MM.1S (cell line): ENCODE data around the gene RABGEF1.
"Not testable (repeated sequence)": the region's sequence is repeated elsewhere in the genome, so short reads cannot be mapped to it uniquely, and the experiment has no call there.

ENCODE experiments used
- DNase-seq: peaks from one replicate; pipeline ENCODE4 v3.0.0-alpha.2; 2015
- H2AFZ ChIP-seq: fragments of 300-600 bp; sonication (generic); 2 replicates; pipeline ENCODE4 v1.6.0; 2016; ENCODE audit warnings: antibody characterized with exemption, low read length
- H3F3A ChIP-seq: fragments of 300-600 bp; sonication (generic); 2 replicates; pipeline ENCODE4 v1.6.1; 2016; ENCODE audit warnings: mild to moderate bottlenecking, antibody characterized with exemption, low read length, moderate library complexity, mixed read lengths; ENCODE audit not compliant: insufficient read depth
- H3K27ac ChIP-seq: fragments of 300-600 bp; sonication (generic); 2 replicates; pipeline ENCODE4 v1.5.1; 2016; ENCODE audit warnings: mild to moderate bottlenecking, low read length
- H3K27me3 ChIP-seq: fragments of 300-600 bp; sonication (generic); replicated peaks from 2 replicates; pipeline ENCODE4 v1.6.0; 2016; ENCODE audit warnings: low read length; ENCODE audit not compliant: insufficient read depth
- H3K36me3 ChIP-seq: fragments of 300-600 bp; sonication (generic); replicated peaks from 2 replicates; pipeline ENCODE4 v1.6.1; 2016; ENCODE audit warnings: mild to moderate bottlenecking, low read length, mixed read lengths; ENCODE audit not compliant: insufficient read depth
- H3K4me1 ChIP-seq: fragments of 300-600 bp; sonication (generic); 2 replicates; pipeline ENCODE4 v1.6.1; 2016; ENCODE audit warnings: low read length, mixed read lengths
- H3K4me2 ChIP-seq: fragments of 300-600 bp; sonication (generic); 2 replicates; pipeline ENCODE4 v1.6.0; 2016; ENCODE audit warnings: low read depth, low read length
- H3K4me3 ChIP-seq: fragments of 300-600 bp; sonication (generic); 2 replicates; pipeline ENCODE4 v1.5.1; 2016; ENCODE audit warnings: low read length, mixed read lengths
- H3K79me2 ChIP-seq: fragments of 300-600 bp; sonication (generic); 2 replicates; pipeline ENCODE4 v1.6.1; 2016; ENCODE audit warnings: mixed run types, low read length, mixed read lengths
- H3K9ac ChIP-seq: fragments of 300-600 bp; sonication (generic); 2 replicates; pipeline ENCODE4 v1.6.1; 2016; ENCODE audit warnings: low read length, mixed read lengths
- H3K9me2 ChIP-seq: fragments of 300-600 bp; sonication (generic); replicated peaks from 2 replicates; pipeline ENCODE4 v1.6.1; 2016; ENCODE audit warnings: mild to moderate bottlenecking, low read length, mixed read lengths; ENCODE audit not compliant: insufficient read depth
- H3K9me3 ChIP-seq: fragments of 300-600 bp; sonication (generic); replicated peaks from 2 replicates; pipeline ENCODE4 v1.6.1; 2016; ENCODE audit warnings: mild to moderate bottlenecking, low read length, mixed read lengths; ENCODE audit not compliant: insufficient read depth
- H4K20me1 ChIP-seq: fragments of 300-600 bp; sonication (generic); 2 replicates; pipeline ENCODE4 v1.6.1; 2016; ENCODE audit warnings: mild to moderate bottlenecking, low read length, moderate library complexity, mixed read lengths; ENCODE audit not compliant: insufficient read depth
- CTCF ChIP-seq: fragments of 300-600 bp; sonication (generic); IDR thresholded peaks from 2 replicates; pipeline ENCODE4 v1.5.1; 2016; ENCODE audit warnings: antibody characterized with exemption, low read length, mixed read lengths
- EZH2 ChIP-seq: fragments of 300-600 bp; sonication (generic); optimal IDR thresholded peaks from 2 replicates; pipeline ENCODE3; 2017; ENCODE audit warnings: low read depth, mild to moderate bottlenecking, antibody characterized with exemption, low read length, mixed read lengths
- EZH2phosphoT487 ChIP-seq: fragments of 300-600 bp; sonication (generic); IDR thresholded peaks from 2 replicates; pipeline ENCODE4 v1.6.1; 2018; ENCODE audit warnings: antibody characterized with exemption, low read length

The RABGEF1 gene

GRCh38 chr7:66713687-66714086 lies 26.8 kb upstream of the RABGEF1 start:
- H2AFZ ChIP-seq, result no peak overlapping the region
- H3F3A ChIP-seq, result no peaks in the 10 kb centered on the region
- H3K79me2 ChIP-seq, result no peaks in the 10 kb centered on the region
- no peak for DNase-seq
- no peaks in the 10 kb centered on the region for H3K36me3 ChIP-seq
- H4K20me1 ChIP-seq, result no peaks in the 10 kb centered on the region
- TF ChIP-seq CTCF, result no peak
- no peak for TF ChIP-seq EZH2
- no peak for TF ChIP-seq EZH2phosphoT487
- no peak overlapping the region for H3K4me2 ChIP-seq
- H3K27ac ChIP-seq, result no peak overlapping the region
- no peaks in the 10 kb centered on the region for H3K9me3 ChIP-seq
- H3K27me3 ChIP-seq, result no peaks in the 10 kb centered on the region
- H3K9ac ChIP-seq, result no peak overlapping the region
- H3K4me3 ChIP-seq, result no peak overlapping the region
- H3K4me1 ChIP-seq, result peaks cover 9% of the 10 kb centered on the region; the same call in 1 of the 2 replicates
- no peaks in the 10 kb centered on the region for H3K9me2 ChIP-seq

GRCh38 chr7:66716634-66717033 lies 23.9 kb upstream of the RABGEF1 start:
- not testable (repeated sequence) for H4K20me1 ChIP-seq, H3K9me2 ChIP-seq, H3K36me3 ChIP-seq

GRCh38 chr7:66720561-66720960 lies 20.0 kb upstream of the RABGEF1 start:
- no peak overlapping the region for H3K27ac ChIP-seq
- no peak for DNase-seq
- no peaks in the 10 kb centered on the region for H3K27me3 ChIP-seq
- no peak overlapping the region for H3K9ac ChIP-seq
- H3K4me3 ChIP-seq, result no peak overlapping the region
- no peaks in the 10 kb centered on the region for H3F3A ChIP-seq
- H2AFZ ChIP-seq, result no peak overlapping the region
- TF ChIP-seq EZH2 (no peak), CTCF (no peak), EZH2phosphoT487 (no peak)
- H3K9me3 ChIP-seq, result no peaks in the 10 kb centered on the region
- no peak overlapping the region for H3K4me2 ChIP-seq
- H3K36me3 ChIP-seq, result no peaks in the 10 kb centered on the region
- H3K79me2 ChIP-seq, result no peaks in the 10 kb centered on the region
- H3K4me1 ChIP-seq, result no peaks in the 10 kb centered on the region
- H3K9me2 ChIP-seq, result no peaks in the 10 kb centered on the region
- no peaks in the 10 kb centered on the region for H4K20me1 ChIP-seq

More at GRCh38 chr7:66716634-66717033, 23.9 kb upstream of the RABGEF1 start:
- H3K27me3 ChIP-seq, H3K4me1 ChIP-seq, DNase-seq, H3K4me3 ChIP-seq, H3K27ac ChIP-seq, H3K79me2 ChIP-seq, H3F3A ChIP-seq, H2AFZ ChIP-seq, H3K9ac ChIP-seq, H3K9me3 ChIP-seq, H3K4me2 ChIP-seq: not testable (repeated sequence)

- Histone ChIP-seq H3K9me3 (no peaks in the 10 kb centered on the region), H2AFZ (no peak overlapping the region), H3K4me2 (no peak overlapping the region), H4K20me1 (no peaks in the 10 kb centered on the region), H3K27ac (no peak overlapping the region), H3K4me1 (no peaks in the 10 kb centered on the region), H3F3A (no peaks in the 10 kb centered on the region), H3K9me2 (no peaks in the 10 kb centered on the region), H3K4me3 (no peak overlapping the region), H3K79me2 (no peaks in the 10 kb centered on the region), H3K27me3 (no peaks in the 10 kb centered on the region), H3K9ac (no peak overlapping the region), H3K36me3 (no peaks in the 10 kb centered on the region)
- no peak for TF ChIP-seq EZH2phosphoT487
- no peak for TF ChIP-seq CTCF
- no peak for TF ChIP-seq EZH2
- no peak for DNase-seq
Measured at GRCh38 chr7:66725843-66726242, 14.7 kb upstream of the RABGEF1 start.
